ENCODE data around the gene SCAND1.

The SCAND1 gene

DNA sequence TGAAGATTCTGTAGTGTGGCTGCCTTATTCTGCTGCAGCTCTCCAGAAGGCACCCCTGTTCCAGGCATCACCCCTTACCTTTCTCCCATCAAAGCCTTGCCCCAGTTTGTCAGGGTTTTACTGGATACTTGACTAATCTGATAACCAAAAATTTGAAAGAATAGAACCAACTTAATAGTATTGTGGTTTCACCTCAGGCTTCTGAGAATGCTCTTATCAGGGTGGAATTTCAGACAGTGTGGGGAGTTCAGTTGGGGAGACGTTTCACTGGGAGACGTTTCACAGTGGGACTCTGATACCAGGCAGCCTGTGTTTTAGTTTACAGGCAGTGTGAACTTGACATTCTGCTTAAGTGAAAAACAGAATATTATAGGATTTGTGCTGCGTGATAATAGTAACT is 50.5 kb downstream of the SCAND1 start:
- DNase-seq = no peak

Measured in fibroblast of skin of right biceps (primary cell).